PFSK-1 (cell line): ENCODE data around the gene LOXL1.

Experiments used
- FOXP2 ChIP-seq: optimal IDR thresholded peaks from 2 replicates; pipeline ENCODE3; 2011; ENCODE audit warnings: borderline replicate concordance, control low read depth, inconsistent platforms; ENCODE audit not compliant: insufficient read depth; ENCODE audit errors: extremely low read length, extremely low read depth
- POLR2AphosphoS5 ChIP-seq: IDR thresholded peaks from 2 replicates; pipeline ENCODE4 v1.6.1; 2012; ENCODE audit warnings: low read depth, mild to moderate bottlenecking, control low read depth, low read length, moderate library complexity
- SIN3A ChIP-seq: IDR thresholded peaks from 2 replicates; pipeline ENCODE4 v1.6.1; 2012; ENCODE audit warnings: mild to moderate bottlenecking, low read length, moderate library complexity, borderline replicate concordance; ENCODE audit not compliant: insufficient read depth
- TAF1 ChIP-seq: IDR thresholded peaks from 2 replicates; pipeline ENCODE4 v1.6.1; 2012; ENCODE audit warnings: low read length, control low read depth, borderline replicate concordance; ENCODE audit not compliant: insufficient read depth
- TF ChIP-seq, protein P1 (sequence below), 2 experiments: IDR thresholded peaks; 2 replicates each; pipeline versions ENCODE4 v1.6.1 to v1.8.0; 2011 to 2012; ENCODE audit warnings: low read depth in 2 of 2, low read length in 2 of 2, control low read depth in 1 of 2, inconsistent platforms in 1 of 2, mild to moderate bottlenecking in 1 of 2, moderate library complexity in 1 of 2; ENCODE audit not compliant: insufficient read depth in 1 of 2

DNA sequence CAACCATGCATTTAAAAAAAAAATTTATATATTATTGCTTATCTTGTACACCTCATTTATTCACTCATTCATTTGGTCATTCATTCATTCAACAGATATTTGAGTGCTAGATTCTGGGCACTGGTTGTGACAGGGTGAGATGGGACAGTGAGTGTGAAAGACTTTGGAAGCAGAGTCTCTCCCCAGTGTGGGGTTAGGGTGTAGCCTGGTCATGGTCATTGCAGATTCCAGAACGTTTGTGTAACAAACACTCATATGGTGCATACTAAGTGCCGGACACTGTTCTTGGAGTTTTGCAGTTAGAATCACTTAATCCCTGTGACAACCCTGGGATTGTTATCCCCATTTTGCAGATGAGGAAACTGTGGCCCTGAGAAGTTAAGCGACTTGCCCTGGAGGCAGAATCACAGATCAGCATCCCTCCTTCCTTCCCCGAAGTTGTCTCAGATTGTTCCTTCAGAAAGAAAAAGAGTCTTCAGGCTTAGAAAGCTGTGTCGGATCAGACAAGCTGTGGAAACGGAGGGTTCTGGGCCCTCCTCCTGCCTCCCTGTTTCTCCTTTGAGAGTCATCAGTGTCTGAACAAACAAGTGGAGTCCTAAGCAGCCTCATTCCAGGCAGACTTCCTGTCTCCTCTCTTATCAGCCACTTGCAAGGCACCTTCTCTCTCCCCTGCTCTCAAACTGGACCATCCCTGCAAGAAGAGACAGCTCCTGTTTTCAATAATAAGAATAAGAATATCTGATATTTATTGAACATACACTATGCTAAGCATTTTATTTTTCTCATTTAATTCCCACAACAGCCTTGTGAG, 6.3 kb downstream of the LOXL1 start:
- no peak for TF ChIP-seq POLR2AphosphoS5
- TF ChIP-seq TAF1: no peak
- TF ChIP-seq, protein P1, sequence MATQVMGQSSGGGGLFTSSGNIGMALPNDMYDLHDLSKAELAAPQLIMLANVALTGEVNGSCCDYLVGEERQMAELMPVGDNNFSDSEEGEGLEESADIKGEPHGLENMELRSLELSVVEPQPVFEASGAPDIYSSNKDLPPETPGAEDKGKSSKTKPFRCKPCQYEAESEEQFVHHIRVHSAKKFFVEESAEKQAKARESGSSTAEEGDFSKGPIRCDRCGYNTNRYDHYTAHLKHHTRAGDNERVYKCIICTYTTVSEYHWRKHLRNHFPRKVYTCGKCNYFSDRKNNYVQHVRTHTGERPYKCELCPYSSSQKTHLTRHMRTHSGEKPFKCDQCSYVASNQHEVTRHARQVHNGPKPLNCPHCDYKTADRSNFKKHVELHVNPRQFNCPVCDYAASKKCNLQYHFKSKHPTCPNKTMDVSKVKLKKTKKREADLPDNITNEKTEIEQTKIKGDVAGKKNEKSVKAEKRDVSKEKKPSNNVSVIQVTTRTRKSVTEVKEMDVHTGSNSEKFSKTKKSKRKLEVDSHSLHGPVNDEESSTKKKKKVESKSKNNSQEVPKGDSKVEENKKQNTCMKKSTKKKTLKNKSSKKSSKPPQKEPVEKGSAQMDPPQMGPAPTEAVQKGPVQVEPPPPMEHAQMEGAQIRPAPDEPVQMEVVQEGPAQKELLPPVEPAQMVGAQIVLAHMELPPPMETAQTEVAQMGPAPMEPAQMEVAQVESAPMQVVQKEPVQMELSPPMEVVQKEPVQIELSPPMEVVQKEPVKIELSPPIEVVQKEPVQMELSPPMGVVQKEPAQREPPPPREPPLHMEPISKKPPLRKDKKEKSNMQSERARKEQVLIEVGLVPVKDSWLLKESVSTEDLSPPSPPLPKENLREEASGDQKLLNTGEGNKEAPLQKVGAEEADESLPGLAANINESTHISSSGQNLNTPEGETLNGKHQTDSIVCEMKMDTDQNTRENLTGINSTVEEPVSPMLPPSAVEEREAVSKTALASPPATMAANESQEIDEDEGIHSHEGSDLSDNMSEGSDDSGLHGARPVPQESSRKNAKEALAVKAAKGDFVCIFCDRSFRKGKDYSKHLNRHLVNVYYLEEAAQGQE (IDR thresholded peaks at IDR 0.05; ENCODE audit: insufficient read depth in 1 of 2, low read depth in 2 of 2, low read length in 2 of 2): no peak
- no peak for TF ChIP-seq FOXP2
- TF ChIP-seq SIN3A: no peak
